ENCODE results near the gene ATP2A1.
"Not testable (repeated sequence)": the region's sequence is repeated elsewhere in the genome, so short reads cannot be mapped to it uniquely, and the experiment has no call there.

The ATP2A1 gene

GRCh38 chr16:28939825-28940224 lies 61.5 kb downstream of the ATP2A1 start:
- not testable (repeated sequence) for DNase-seq

GRCh38 chr16:28943281-28943680 lies 65.0 kb downstream of the ATP2A1 start:
- no peak for DNase-seq

- DNase-seq = no peak
Observed at GRCh38 chr16:28946681-28947080, 68.4 kb downstream of the ATP2A1 start.

GRCh38 chr16:28950648-28951409 lies 72.5 kb downstream of the ATP2A1 start, which contains the start of gene NFATC2IP:
NFATC2IP (plus strand) TSS chr16:28950937; CDS start chr16:28951012, 75 bp downstream.
- DNase-seq = peak; percentile 99

- no peak for DNase-seq
Observed at GRCh38 chr16:28951410-28951943, 73.2 kb downstream of the ATP2A1 start.
